ENCODE measurements around the gene LRMDA.

Gene LRMDA

DNA sequence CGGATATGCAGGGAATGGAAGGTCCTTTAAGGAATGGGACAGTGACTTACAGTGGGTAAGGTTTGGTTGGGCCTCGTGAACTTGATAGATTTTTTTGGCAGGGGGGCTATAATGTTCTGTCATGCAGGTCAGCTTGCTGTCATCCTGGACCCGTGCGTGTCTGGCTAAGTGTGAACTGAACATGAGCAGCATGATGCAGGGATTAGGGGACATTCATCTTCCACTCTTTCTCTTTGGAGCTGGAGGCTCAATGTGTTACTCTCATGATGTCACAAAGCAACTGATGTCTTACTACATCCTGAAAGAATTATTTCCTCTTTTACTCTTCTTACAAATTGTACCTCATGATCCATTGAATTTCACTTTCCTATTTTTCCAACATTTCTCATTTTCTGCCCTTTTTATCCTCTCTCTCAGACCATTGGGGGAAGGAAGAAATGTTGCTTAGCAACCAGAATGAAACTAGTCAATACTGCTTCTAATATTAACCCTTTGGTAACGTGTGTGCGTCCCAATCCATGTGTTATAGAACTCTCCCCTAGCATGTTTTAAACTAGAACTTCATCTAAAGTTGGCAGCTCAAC lies 549.1 kb downstream of the LRMDA start:
- TF ChIP-seq, protein P1, sequence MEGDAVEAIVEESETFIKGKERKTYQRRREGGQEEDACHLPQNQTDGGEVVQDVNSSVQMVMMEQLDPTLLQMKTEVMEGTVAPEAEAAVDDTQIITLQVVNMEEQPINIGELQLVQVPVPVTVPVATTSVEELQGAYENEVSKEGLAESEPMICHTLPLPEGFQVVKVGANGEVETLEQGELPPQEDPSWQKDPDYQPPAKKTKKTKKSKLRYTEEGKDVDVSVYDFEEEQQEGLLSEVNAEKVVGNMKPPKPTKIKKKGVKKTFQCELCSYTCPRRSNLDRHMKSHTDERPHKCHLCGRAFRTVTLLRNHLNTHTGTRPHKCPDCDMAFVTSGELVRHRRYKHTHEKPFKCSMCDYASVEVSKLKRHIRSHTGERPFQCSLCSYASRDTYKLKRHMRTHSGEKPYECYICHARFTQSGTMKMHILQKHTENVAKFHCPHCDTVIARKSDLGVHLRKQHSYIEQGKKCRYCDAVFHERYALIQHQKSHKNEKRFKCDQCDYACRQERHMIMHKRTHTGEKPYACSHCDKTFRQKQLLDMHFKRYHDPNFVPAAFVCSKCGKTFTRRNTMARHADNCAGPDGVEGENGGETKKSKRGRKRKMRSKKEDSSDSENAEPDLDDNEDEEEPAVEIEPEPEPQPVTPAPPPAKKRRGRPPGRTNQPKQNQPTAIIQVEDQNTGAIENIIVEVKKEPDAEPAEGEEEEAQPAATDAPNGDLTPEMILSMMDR (IDR thresholded peaks at IDR 0.05; ENCODE audit: borderline replicate concordance, extremely low read depth, low read length, poor library complexity, severe bottlenecking): no peak
- TF ChIP-seq EZH2 (IDR thresholded peaks at IDR 0.05; ENCODE audit: borderline replicate concordance, low read depth, low read length, severe bottlenecking): no peak
- Histone ChIP-seq H3K9me3 (ENCODE audit: insufficient read depth, low read length, severe bottlenecking) (no peaks in the 10 kb centered on the region), H2AFZ (ENCODE audit: low read depth, low read length) (no peak overlapping the region), H3K4me1 (ENCODE audit: insufficient read depth, low read length) (no peaks in the 10 kb centered on the region), H3K4me3 (ENCODE audit: low read depth in 1 of 2, low read length in 2 of 2) (no peak overlapping the region), H3K9ac (ENCODE audit: low read depth, low read length) (no peak overlapping the region), H3K36me3 (ENCODE audit: insufficient read depth, low read length) (no peaks in the 10 kb centered on the region), H3K79me2 (ENCODE audit: insufficient read depth, low read length) (no peaks in the 10 kb centered on the region), H3K4me2 (ENCODE audit: insufficient read depth, low read length) (no peak overlapping the region), H3K27ac (ENCODE audit: low read length) (no peak overlapping the region), H4K20me1 (ENCODE audit: insufficient read depth, low read length) (no peaks in the 10 kb centered on the region), H3K27me3 (ENCODE audit: insufficient read depth, low read length, poor library complexity) (no peaks in the 10 kb centered on the region)
- DNase-seq: no peak
- no peak for ATAC-seq (ENCODE audit: insufficient read depth, low read depth)

DNA sequence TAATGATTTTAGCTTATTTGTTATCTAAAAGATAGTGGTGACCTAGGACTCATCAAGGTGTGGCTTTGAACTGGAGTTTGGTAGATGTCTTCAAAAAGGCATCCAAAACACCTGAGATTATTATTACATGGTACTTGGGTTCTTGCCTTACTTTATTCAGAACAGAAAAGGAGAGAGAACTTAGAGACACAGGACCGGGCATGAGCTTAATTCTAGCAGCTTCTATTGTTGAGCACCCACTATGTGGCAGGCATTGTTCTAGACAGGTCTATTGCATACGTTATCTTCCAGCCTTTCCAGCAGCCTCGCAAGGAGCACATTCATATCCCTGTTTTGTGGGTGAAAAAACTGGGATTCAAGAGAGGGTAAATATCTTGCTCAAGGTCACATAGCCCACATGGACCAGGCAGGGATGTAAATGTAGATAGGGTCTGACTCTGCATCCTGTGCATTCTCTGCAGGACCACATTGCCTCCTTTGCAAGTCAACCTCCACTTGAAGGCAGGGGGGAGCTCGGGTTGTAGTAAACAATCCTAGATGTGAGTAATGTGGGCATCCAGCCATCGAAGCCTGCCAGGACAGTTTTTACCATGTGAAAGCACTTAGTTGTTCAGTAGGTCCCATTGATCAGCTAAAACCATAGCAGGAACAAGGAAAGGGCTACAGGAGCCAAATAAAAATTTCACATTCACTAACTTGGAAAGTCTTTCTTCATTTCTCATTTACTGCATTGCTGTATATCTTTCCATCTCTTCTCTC lies 551.4 kb downstream of the LRMDA start:
- Histone ChIP-seq H3K27ac (ENCODE audit: low read length) (no peak overlapping the region), H3K27me3 (ENCODE audit: insufficient read depth, low read length, poor library complexity) (no peaks in the 10 kb centered on the region), H3K36me3 (ENCODE audit: insufficient read depth, low read length) (no peaks in the 10 kb centered on the region), H3K9me3 (ENCODE audit: insufficient read depth, low read length, severe bottlenecking) (no peaks in the 10 kb centered on the region), H3K4me1 (ENCODE audit: insufficient read depth, low read length) (no peaks in the 10 kb centered on the region), H3K4me2 (ENCODE audit: insufficient read depth, low read length) (no peak overlapping the region), H3K9ac (ENCODE audit: low read depth, low read length) (no peak overlapping the region), H3K4me3 (ENCODE audit: low read depth in 1 of 2, low read length in 2 of 2) (no peak overlapping the region), H3K79me2 (ENCODE audit: insufficient read depth, low read length) (no peaks in the 10 kb centered on the region), H4K20me1 (ENCODE audit: insufficient read depth, low read length) (no peaks in the 10 kb centered on the region), H2AFZ (ENCODE audit: low read depth, low read length) (no peak overlapping the region)
- no peak for TF ChIP-seq EZH2 (IDR thresholded peaks at IDR 0.05; ENCODE audit: borderline replicate concordance, low read depth, low read length, severe bottlenecking)
- TF ChIP-seq, protein P1 (IDR thresholded peaks at IDR 0.05; ENCODE audit: borderline replicate concordance, extremely low read depth, low read length, poor library complexity, severe bottlenecking): no peak
- no peak for ATAC-seq (ENCODE audit: insufficient read depth, low read depth)
- no peak for DNase-seq

DNA sequence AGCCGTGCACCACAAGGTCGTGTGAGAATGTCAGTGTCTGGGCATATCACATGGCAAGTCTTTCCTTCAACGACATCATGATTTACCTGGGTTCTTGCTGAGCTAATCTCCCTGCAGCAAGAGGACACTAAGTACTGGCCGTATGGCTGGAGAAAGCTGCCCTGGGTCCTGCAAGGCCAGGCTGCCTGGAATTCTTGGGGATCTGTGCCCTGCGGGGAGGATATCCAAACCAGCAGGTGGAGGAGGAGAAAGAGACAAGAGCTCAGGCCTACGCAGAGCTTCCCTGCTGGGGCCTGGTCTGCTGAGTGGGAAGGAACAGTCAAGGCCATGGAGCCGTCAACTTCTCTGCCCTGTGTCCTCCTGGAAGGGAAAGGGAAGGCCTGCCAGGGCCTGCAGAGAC lies 552.6 kb downstream of the LRMDA start:
- Histone ChIP-seq H3K4me1 (ENCODE audit: insufficient read depth, low read length) (no peaks in the 10 kb centered on the region), H4K20me1 (ENCODE audit: insufficient read depth, low read length) (no peaks in the 10 kb centered on the region), H3K79me2 (ENCODE audit: insufficient read depth, low read length) (no peaks in the 10 kb centered on the region), H3K4me3 (ENCODE audit: low read depth in 1 of 2, low read length in 2 of 2) (no peak overlapping the region), H3K9me3 (ENCODE audit: insufficient read depth, low read length, severe bottlenecking) (no peaks in the 10 kb centered on the region), H2AFZ (ENCODE audit: low read depth, low read length) (no peak overlapping the region), H3K36me3 (ENCODE audit: insufficient read depth, low read length) (no peaks in the 10 kb centered on the region), H3K27ac (ENCODE audit: low read length) (no peak overlapping the region), H3K9ac (ENCODE audit: low read depth, low read length) (no peak overlapping the region), H3K4me2 (ENCODE audit: insufficient read depth, low read length) (no peak overlapping the region), H3K27me3 (ENCODE audit: insufficient read depth, low read length, poor library complexity) (no peaks in the 10 kb centered on the region)
- TF ChIP-seq EZH2 (IDR thresholded peaks at IDR 0.05; ENCODE audit: borderline replicate concordance, low read depth, low read length, severe bottlenecking): no peak
- TF ChIP-seq, protein P1 (IDR thresholded peaks at IDR 0.05; ENCODE audit: borderline replicate concordance, extremely low read depth, low read length, poor library complexity, severe bottlenecking): no peak
- ATAC-seq (ENCODE audit: insufficient read depth, low read depth): no peak
- no peak for DNase-seq

All from DND-41 (cell line).